KBM-7 (cell line): ENCODE results near the gene RARA.
A peak's percentile ranks its signal among the peaks of the same experiment; 100 is the strongest.

Experiments used
- DNase-seq: peaks from one replicate; pipeline ENCODE4 v3.0.0-alpha.2; 2015
- in situ Hi-C: fragments of 300-500 bp; cut with MboI; formaldehyde crosslinking; loops from 2 replicates; pipeline ENCODE4 v1.14.3; 2020; ENCODE audit warnings: low sequenced_read_pairs, low pct_unique_long_range_greater_than_20kb, mixed read lengths

The RARA gene

GRCh38 chr17:40340880-40341807 lies 32.2 kb downstream of the RARA start:
- in situ Hi-C loops = no loop called here
- DNase-seq = no peak

- no peak for DNase-seq
- in situ Hi-C loops = no loop called here
Measured at GRCh38 chr17:40341808-40342503, 33.0 kb downstream of the RARA start.

GRCh38 chr17:40342504-40343218 lies 33.7 kb downstream of the RARA start:
- in situ Hi-C loops = no loop called here
- no peak for DNase-seq

- no peak for DNase-seq
- in situ Hi-C loops = no loop called here
Measured at GRCh38 chr17:40343219-40344119, 34.5 kb downstream of the RARA start.

- DNase-seq = no peak
- in situ Hi-C loops = no loop called here
Measured at GRCh38 chr17:40344421-40345160, 35.6 kb downstream of the RARA start.

GRCh38 chr17:40345161-40345993 lies 36.4 kb downstream of the RARA start:
- in situ Hi-C loops = no loop called here
- DNase-seq = peak; percentile 62

- in situ Hi-C loops = no loop called here
- DNase-seq = no peak
Measured at GRCh38 chr17:40345994-40346764, 37.2 kb downstream of the RARA start.

- DNase-seq = no peak
- in situ Hi-C loops = no loop called here
Measured at GRCh38 chr17:40346765-40347158, 37.8 kb downstream of the RARA start.

- in situ Hi-C loops = no loop called here
Measured at GRCh38 chr17:40347319-40348135, 38.5 kb downstream of the RARA start.

GRCh38 chr17:40348136-40348504 lies 39.1 kb downstream of the RARA start:
- in situ Hi-C loops = no loop called here
- no peak for DNase-seq

More at GRCh38 chr17:40347319-40348135, 38.5 kb downstream of the RARA start:
- DNase-seq = no peak

GRCh38 chr17:40348562-40349476 lies 39.8 kb downstream of the RARA start:
- no peak for DNase-seq
- in situ Hi-C loops = no loop called here

GRCh38 chr17:40349477-40349894 lies 40.5 kb downstream of the RARA start:
- DNase-seq = no peak
- in situ Hi-C loops = no loop called here

- in situ Hi-C loops = no loop called here
- no peak for DNase-seq
Measured at GRCh38 chr17:40349895-40350688, 41.1 kb downstream of the RARA start.

- no peak for DNase-seq
- in situ Hi-C loops = no loop called here
Measured at GRCh38 chr17:40350689-40351358, 41.8 kb downstream of the RARA start.
